Right cardiac atrium (tissue), 5 donors: ENCODE results near the gene FGF6. TPM values are rescaled to one million over a fixed set of nuclear protein-coding genes. Genes with fewer than 3 reads are reported as not detected.

ENCODE experiments used
- ATAC-seq, 2 donors: fragments of 200-7000 bp; cut with Tn5 transposase; one replicate each; pipeline versions ENCODE4 v1.8.0 to v1.9.1; 2020; ENCODE audit warnings: moderate library complexity in 2 of 2, mild to moderate bottlenecking in 1 of 2
- DNase-seq, 3 donors: peaks; one replicate each; pipeline ENCODE4 v3.0.0-alpha.2; 2020
- H3K27ac ChIP-seq: one replicate; pipeline ENCODE4 v1.5.1; 2013; ENCODE audit warnings: mild to moderate bottlenecking, low read length, control low read depth, moderate library complexity
- H3K27me3 ChIP-seq: one replicate; pipeline ENCODE4 v1.6.1; 2013; ENCODE audit not compliant: control insufficient read depth, insufficient read depth
- H3K4me1 ChIP-seq: one replicate; pipeline ENCODE4 v1.6.1; 2013; ENCODE audit warnings: low read length; ENCODE audit not compliant: control insufficient read depth, insufficient read depth
- H3K4me3 ChIP-seq: one replicate; pipeline ENCODE4 v1.5.1; 2013; ENCODE audit warnings: low read length, control low read depth
- H3K9me3 ChIP-seq: one replicate; pipeline ENCODE4 v1.6.1; 2013; ENCODE audit warnings: low read length; ENCODE audit not compliant: control insufficient read depth
- WGBS: extraction: QIAGEN DNeasy Blood & Tissue Kit; methylation state at CpG from one replicate; pipeline ENCODE4 v1.1.7; 2013; 5-methylcytosine and 5-hydroxymethylcytosine counted together
- intact Hi-C, 4 donors: fragments of 100-400 bp; cut with DNase I; formaldehyde crosslinking; loops; one replicate each; pipeline versions ENCODE4 v1.11.0 to v1.14.0; 2022 to 2023
- polyA plus RNA-seq: library from polyadenylated mRNA; stranded (reverse); fragments of 200-250 nt; gene quantifications from one replicate; pipeline ENCODE4 v1.2.3, GENCODE V29; 2013
- total RNA-seq, 4 donors: library from RNA; stranded (reverse); fragmentation: NEBNext Ultra II Directional; extraction: Animal tissue kit (Norgen Biotek cat#: 25700); gene quantifications; one replicate each; pipeline ENCODE4 v1.2.1, GENCODE V29; 2021
- donor health status: healthy with polysubstance abuse.
- donor health status: DM: no; HTN: yes; CAD: no.
- donor health status: DM: no; HTN: no; CAD: no.
- donor health status: DM: no; HTN: yes; CAD: no; lungs with severe emphysema.
- donor health status: DM: yes; HTN: yes; CAD: no.

The FGF6 gene
- total and polyA plus RNA-seq, 5 donors = not detected

GRCh38 chr12:4446335-4446734, 720 bp upstream of the FGF6 start:
- no peaks in the 10 kb centered on the region for H3K9me3 ChIP-seq
- no peaks in the 10 kb centered on the region for H3K27me3 ChIP-seq
- ATAC-seq (no peak), DNase-seq (no peak)
- H3K27ac ChIP-seq = no peak overlapping the region
- 66% methylated on average over 2 of the region's 2 CpGs for WGBS
- H3K4me1 ChIP-seq = peaks cover 2% of the 10 kb centered on the region
- intact Hi-C loops = no loop called here
- H3K4me3 ChIP-seq = no peak overlapping the region

GRCh38 chr12:4444031-4444430, 1.6 kb downstream of the FGF6 start:
- no peaks in the 10 kb centered on the region for H3K9me3 ChIP-seq
- no peak overlapping the region for H3K27ac ChIP-seq
- 93% methylated on average over 8 of the region's 8 CpGs for WGBS
- H3K27me3 ChIP-seq = no peaks in the 10 kb centered on the region
- no peak for ATAC-seq
- no peak for DNase-seq
- peaks cover 4% of the 10 kb centered on the region for H3K4me1 ChIP-seq
- intact Hi-C loops = no loop called here
- H3K4me3 ChIP-seq = no peak overlapping the region

DNA sequence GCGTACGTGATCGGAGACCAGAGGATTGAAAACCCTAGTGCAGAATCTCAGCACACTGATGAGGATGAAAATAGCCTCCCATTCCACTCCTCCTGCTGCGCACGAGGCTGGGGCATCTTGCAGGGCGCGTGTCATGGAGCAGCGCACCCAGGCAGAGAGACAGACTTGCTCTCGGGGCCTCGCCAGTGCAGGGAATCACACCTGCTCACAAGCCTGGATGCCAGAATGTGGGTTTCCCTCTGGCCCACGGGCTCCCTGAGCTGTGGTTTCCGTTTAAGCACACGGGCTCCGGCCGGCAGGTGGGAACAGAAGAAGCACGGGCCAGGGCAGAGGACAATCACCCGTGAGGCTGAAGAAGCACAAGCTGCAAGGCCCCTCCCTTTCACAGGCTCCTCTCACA, 2.0 kb downstream of the FGF6 start:
- intact Hi-C loops = no loop called here
- Histone ChIP-seq H3K4me1 (peaks cover 4% of the 10 kb centered on the region), H3K27me3 (no peaks in the 10 kb centered on the region), H3K4me3 (no peak overlapping the region), H3K27ac (no peak overlapping the region), H3K9me3 (no peaks in the 10 kb centered on the region)
- WGBS = 91% methylated on average over 17 of the region's 17 CpGs
- DNase-seq (no peak), ATAC-seq (no peak)

- DNase-seq = no peak
- Histone ChIP-seq H3K4me3 (no peak overlapping the region), H3K4me1 (peaks cover 4% of the 10 kb centered on the region), H3K27me3 (no peaks in the 10 kb centered on the region), H3K9me3 (no peaks in the 10 kb centered on the region), H3K27ac (no peak overlapping the region)
- no peak for ATAC-seq
- intact Hi-C loops = no loop called here
- WGBS = 28% methylated on average over 19 of the region's 19 CpGs
Measured at GRCh38 chr12:4441355-4442335, 4.0 kb downstream of the FGF6 start.

DNA sequence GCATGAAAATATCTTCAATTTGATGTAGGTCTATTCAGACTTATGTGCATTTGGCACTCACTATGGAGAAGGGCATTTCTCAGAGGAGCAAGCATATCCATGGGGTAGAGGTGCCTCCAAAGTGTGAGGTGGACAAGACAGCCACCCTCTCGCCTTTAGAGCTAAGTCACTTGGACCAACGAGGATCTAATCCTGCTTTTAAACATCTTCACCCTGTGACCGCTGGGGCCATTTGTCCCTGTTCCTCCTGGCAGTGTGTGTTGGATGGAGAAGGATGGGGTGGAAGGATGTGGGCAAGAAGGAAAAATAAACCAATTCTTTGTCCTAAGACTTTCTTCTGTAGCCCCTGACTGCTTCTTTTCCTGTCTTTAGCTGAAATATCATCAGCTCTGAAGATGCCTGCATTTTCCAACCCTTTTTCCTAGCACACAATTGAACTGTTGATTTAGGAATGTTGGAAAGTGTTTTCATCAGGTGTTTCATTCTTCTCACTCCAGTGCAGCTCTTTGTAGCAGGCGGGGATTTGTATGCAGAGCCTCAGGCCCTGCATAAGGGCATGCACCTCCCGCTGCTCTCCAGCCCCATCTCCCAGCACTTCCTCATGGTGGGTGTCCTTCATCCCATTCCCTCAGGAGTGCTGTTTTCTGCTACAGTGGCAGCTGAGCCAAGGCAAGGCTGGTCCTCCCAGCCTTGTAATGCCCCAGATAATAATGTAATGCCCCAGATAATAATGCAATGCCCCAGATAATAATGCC, 5.3 kb downstream of the FGF6 start:
- no peaks in the 10 kb centered on the region for H3K27me3 ChIP-seq
- H3K4me3 ChIP-seq = no peak overlapping the region
- WGBS = 85% methylated on average over 5 of the region's 5 CpGs
- no peak for DNase-seq
- intact Hi-C loops = no loop called here
- no peak overlapping the region for H3K27ac ChIP-seq
- H3K9me3 ChIP-seq = no peaks in the 10 kb centered on the region
- no peak for ATAC-seq
- peaks cover 4% of the 10 kb centered on the region for H3K4me1 ChIP-seq

DNA sequence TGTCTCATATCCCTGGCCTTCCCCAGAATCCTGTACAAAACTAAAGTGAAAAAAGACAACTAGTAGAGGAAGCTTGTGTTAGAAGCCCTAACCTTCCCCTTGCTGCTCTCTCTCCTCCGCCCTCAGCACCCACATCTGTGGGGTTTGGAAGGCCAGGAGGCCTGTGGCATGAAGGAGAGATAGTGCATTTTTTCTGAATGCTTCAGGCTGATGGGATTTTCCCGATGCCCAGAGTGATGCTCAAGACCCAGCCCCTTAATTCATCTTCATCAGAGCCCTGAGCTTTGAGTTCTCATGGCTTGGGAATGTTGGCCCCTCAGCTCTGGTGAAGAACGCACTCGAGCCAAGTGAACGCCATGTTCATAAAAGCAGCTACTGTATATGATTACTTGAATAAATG, 5.9 kb downstream of the FGF6 start:
- DNase-seq (no peak), ATAC-seq (no peak)
- H3K4me1 ChIP-seq = peaks cover 4% of the 10 kb centered on the region
- no peak overlapping the region for H3K4me3 ChIP-seq
- 69% methylated on average over 5 of the region's 5 CpGs for WGBS
- H3K27me3 ChIP-seq = no peaks in the 10 kb centered on the region
- intact Hi-C loops = no loop called here
- peak overlapping the region; percentile 25 for H3K27ac ChIP-seq
- H3K9me3 ChIP-seq = no peaks in the 10 kb centered on the region

GRCh38 chr12:4438834-4439596, 6.6 kb downstream of the FGF6 start:
- Histone ChIP-seq H3K27me3 (no peaks in the 10 kb centered on the region), H3K27ac (no peak overlapping the region), H3K4me1 (peaks cover 4% of the 10 kb centered on the region), H3K4me3 (no peak overlapping the region), H3K9me3 (no peaks in the 10 kb centered on the region)
- ATAC-seq = no peak
- 61% methylated on average over 14 of the region's 14 CpGs for WGBS
- intact Hi-C loops = no loop called here
- no peak for DNase-seq

DNA sequence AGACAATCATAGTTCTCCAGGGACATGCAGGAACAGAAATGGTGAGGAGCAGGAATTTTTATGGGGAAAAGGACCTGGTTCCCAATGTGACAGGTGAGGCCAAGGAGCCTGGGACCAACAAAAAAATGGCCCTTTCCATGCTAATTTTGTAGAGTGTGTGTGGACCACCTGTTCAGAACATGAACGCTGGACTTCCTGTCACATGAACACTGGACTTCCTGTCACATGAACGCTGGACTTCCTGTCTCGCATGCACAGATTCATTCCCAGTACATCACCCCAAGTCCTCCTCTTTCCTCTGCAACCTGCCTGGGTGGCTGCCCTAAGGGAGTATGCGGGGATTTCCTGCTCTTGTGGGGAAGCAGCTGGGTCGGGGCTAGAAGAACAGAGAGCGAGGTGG, 10.1 kb downstream of the FGF6 start:
- Histone ChIP-seq H3K4me1 (peaks cover 2% of the 10 kb centered on the region), H3K27ac (no peak overlapping the region), H3K9me3 (no peaks in the 10 kb centered on the region), H3K27me3 (no peaks in the 10 kb centered on the region), H3K4me3 (no peak overlapping the region)
- ATAC-seq (no peak), DNase-seq (no peak)
- 69% methylated on average over 6 of the region's 6 CpGs for WGBS
- intact Hi-C loops = no loop called here

- DNase-seq (no peak), ATAC-seq (no peak)
- WGBS = 93% methylated on average over 8 of the region's 8 CpGs
- no peaks in the 10 kb centered on the region for H3K27me3 ChIP-seq
- intact Hi-C loops = no loop called here
- H3K4me1 ChIP-seq = no peaks in the 10 kb centered on the region
- no peaks in the 10 kb centered on the region for H3K9me3 ChIP-seq
- no peak overlapping the region for H3K4me3 ChIP-seq
- H3K27ac ChIP-seq = no peak overlapping the region
Measured at GRCh38 chr12:4434706-4435425, 10.7 kb downstream of the FGF6 start.

DNA sequence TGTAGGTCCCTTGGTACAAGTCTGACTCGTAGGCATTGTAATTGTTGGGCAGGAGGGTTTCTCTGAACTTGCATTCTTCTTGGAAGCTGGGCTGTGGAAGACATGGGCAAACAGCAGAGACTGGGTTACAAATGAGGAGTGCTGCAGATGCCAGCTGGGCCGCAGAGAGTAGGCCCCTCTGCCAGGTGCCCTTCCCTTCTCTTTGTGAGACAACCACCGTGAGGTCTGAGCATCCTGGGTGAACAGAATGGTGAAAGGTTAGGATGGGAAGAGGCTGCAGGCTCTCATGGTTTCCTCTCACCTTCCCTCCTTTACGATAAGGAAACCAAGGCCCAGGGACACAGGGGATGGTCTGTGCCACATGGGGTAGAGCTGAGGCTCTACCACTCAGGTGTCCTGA, 11.3 kb downstream of the FGF6 start:
- H3K27ac ChIP-seq = no peak overlapping the region
- H3K9me3 ChIP-seq = no peaks in the 10 kb centered on the region

More for the DNA sequence above, 11.3 kb downstream of the FGF6 start:
- Histone ChIP-seq H3K4me3 (no peak overlapping the region), H3K4me1 (no peaks in the 10 kb centered on the region), H3K27me3 (no peaks in the 10 kb centered on the region)
- WGBS = 94% methylated on average over 4 of the region's 4 CpGs
- intact Hi-C loops = no loop called here
- DNase-seq (no peak), ATAC-seq (no peak)
